Glutamatergic neuron (in vitro differentiated cells): ENCODE results near the gene RSL1D1. TPM values are rescaled to one million over a fixed set of nuclear protein-coding genes. Genes with fewer than 3 reads are reported as not detected.
A peak's percentile ranks its signal among the peaks of the same experiment; 100 is the strongest.

Experiments used
- DNase-seq: peaks from one replicate; pipeline ENCODE4 v3.0.0; 2022
- H3K27ac Mint-ChIP-seq: one replicate; pipeline ENCODE4 v1.8.0; 2020; ENCODE audit warnings: mild to moderate bottlenecking, mixed read lengths, inconsistent platforms; ENCODE audit not compliant: unreplicated experiment
- H3K27me3 Mint-ChIP-seq: one replicate; pipeline ENCODE4 v1.8.0; 2020; ENCODE audit warnings: mild to moderate bottlenecking, moderate library complexity, mixed read lengths, inconsistent platforms; ENCODE audit not compliant: unreplicated experiment
- H3K36me3 Mint-ChIP-seq: one replicate; pipeline ENCODE4 v1.8.0; 2020; ENCODE audit warnings: mild to moderate bottlenecking, mixed read lengths, inconsistent platforms; ENCODE audit not compliant: unreplicated experiment
- H3K4me1 Mint-ChIP-seq: one replicate; pipeline ENCODE4 v1.8.0; 2020; ENCODE audit warnings: mild to moderate bottlenecking, low read depth, mixed read lengths, inconsistent platforms; ENCODE audit not compliant: unreplicated experiment
- H3K4me3 Mint-ChIP-seq: one replicate; pipeline ENCODE4 v1.8.0; 2020; ENCODE audit warnings: mild to moderate bottlenecking, mixed read lengths, inconsistent platforms; ENCODE audit not compliant: unreplicated experiment
- H3K9me3 Mint-ChIP-seq: one replicate; pipeline ENCODE4 v1.8.0; 2020; ENCODE audit warnings: mild to moderate bottlenecking, moderate library complexity, mixed read lengths, inconsistent platforms; ENCODE audit not compliant: unreplicated experiment
- CTCF ChIP-seq: fragments of 200-600 bp; sonication (generic); IDR thresholded peaks from one replicate; pipeline ENCODE4 v1.5.0; 2021; ENCODE audit not compliant: partially characterized antibody, unreplicated experiment
- total RNA-seq: library from RNA; stranded (reverse); fragmentation: NEBNext Ultra II Directional; extraction: Animal tissue kit (Norgen Biotek cat#: 25700); gene quantifications from one replicate; pipeline ENCODE4 v1.2.1, GENCODE V29; 2021; ENCODE audit not compliant: unreplicated experiment

The RSL1D1 gene
- total RNA-seq, 1 donor from 2014 or later: 71.2 TPM

GRCh38 chr16:11852092-11852809, 909 bp upstream of the RSL1D1 start:
- H3K27ac Mint-ChIP-seq: peak overlapping the region; percentile 55
- H3K4me3 Mint-ChIP-seq: peak overlapping the region; percentile 97
- H3K4me1 Mint-ChIP-seq: peaks cover 7% of the 10 kb centered on the region
- DNase-seq: no peak
- H3K9me3 Mint-ChIP-seq: peaks cover 4% of the 10 kb centered on the region
- no peaks in the 10 kb centered on the region for H3K36me3 Mint-ChIP-seq
- peaks cover 1% of the 10 kb centered on the region for H3K27me3 Mint-ChIP-seq
- no peak for TF ChIP-seq CTCF

DNA sequence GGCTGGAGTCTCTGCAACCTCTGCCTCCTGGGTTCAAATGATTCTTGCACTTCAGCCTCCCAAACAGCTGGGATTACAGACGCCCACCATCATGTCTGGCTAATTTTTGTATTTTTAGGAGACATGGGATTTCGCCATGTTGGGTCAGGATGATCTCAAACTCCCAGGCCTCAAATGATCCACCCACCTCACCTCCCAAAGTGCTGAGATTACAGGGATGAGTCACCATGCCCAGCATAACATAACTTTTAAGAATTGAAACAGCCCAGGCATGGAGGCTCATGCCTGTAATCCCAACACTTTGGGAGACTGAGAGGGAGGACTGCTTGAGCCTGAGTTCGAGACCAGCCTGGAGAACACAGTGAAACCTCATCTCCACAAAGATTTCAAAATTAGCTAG, 2.5 kb downstream of the RSL1D1 start:
- H3K4me3 Mint-ChIP-seq: no peak overlapping the region
- peaks cover 1% of the 10 kb centered on the region for H3K27me3 Mint-ChIP-seq
- no peak for DNase-seq
- no peaks in the 10 kb centered on the region for H3K36me3 Mint-ChIP-seq
- H3K9me3 Mint-ChIP-seq: peaks cover 4% of the 10 kb centered on the region
- no peak overlapping the region for H3K27ac Mint-ChIP-seq
- peaks cover 6% of the 10 kb centered on the region for H3K4me1 Mint-ChIP-seq
- TF ChIP-seq CTCF: no peak

DNA sequence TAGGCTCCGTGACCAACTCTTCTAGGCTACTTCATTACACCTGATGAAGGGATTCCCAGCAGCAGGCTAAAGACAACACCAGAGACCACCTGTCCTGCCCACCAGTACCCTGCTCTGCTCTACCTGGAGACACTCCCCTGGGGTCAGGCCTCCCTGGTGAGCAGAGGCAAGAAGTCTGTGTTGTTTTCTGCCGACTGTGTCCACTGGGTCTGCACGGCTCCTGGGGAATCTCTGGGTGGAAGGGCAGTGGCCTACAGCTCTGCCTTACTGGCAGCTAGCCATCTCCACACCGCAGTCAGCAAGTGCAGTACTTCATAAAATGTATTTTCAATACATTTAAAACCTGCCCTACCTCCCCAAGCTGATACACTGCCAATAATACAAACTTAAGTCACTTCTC, 6.8 kb downstream of the RSL1D1 start:
- Mint-ChIP-seq H3K36me3 (no peaks in the 10 kb centered on the region), H3K4me3 (no peak overlapping the region)
- no peak for TF ChIP-seq CTCF

DNA sequence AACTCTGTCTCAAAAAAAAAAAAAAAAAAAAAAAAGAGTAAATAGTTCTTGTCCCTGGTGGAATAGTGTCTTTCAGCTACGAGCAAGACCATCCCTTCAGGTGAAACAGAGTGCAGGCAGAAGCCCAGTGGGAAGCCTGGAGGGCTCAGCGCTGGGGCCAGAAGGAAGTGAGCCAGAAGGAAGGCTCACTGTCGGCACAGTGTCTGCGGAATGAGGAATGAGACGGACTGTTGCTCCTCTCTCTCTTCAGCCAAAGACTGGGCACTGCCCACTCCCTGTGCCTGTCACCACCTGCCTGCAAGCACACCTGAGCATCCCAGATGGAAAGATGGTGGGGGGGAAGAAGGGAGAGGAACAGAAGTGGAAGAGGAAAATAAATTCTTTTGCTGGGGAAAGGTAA, 7.5 kb downstream of the RSL1D1 start:
- TF ChIP-seq CTCF: no peak
- Mint-ChIP-seq H3K9me3 (no peaks in the 10 kb centered on the region), H3K27me3 (no peaks in the 10 kb centered on the region), H3K4me1 (no peaks in the 10 kb centered on the region), H3K36me3 (no peaks in the 10 kb centered on the region), H3K27ac (no peak overlapping the region), H3K4me3 (no peak overlapping the region)
- DNase-seq: no peak

More for the DNA sequence above, 6.8 kb downstream of the RSL1D1 start:
- Mint-ChIP-seq H3K27me3 (no peaks in the 10 kb centered on the region), H3K4me1 (no peaks in the 10 kb centered on the region), H3K27ac (no peak overlapping the region), H3K9me3 (no peaks in the 10 kb centered on the region)
- no peak for DNase-seq

DNA sequence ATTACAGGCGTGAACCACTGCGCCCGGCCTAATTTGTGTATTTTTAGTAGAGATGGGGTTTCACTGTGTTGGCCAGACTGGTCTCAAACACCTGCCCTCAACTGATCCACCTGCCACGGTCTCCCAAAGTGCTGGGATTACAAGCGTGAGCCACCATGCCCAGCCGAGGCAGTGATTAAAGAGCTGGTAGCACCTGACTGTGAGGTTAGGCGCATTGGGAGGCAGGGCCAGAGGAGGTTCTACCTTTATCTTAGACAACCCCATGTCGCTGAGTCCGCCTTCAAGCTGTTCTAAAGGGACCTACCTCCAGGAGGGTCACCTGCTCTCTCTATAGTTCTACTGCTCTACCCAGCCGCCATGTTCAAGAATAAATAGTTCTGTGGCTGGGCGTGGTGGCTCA, 8.1 kb downstream of the RSL1D1 start:
- no peak for TF ChIP-seq CTCF
- Mint-ChIP-seq H3K4me1 (no peaks in the 10 kb centered on the region), H3K27ac (no peak overlapping the region), H3K27me3 (no peaks in the 10 kb centered on the region), H3K4me3 (no peak overlapping the region), H3K36me3 (no peaks in the 10 kb centered on the region), H3K9me3 (no peaks in the 10 kb centered on the region)
- no peak for DNase-seq
